GM19468 (cell line): ENCODE data around the gene CNTN1.
"Not testable (repeated sequence)": the region's sequence is repeated elsewhere in the genome, so short reads cannot be mapped to it uniquely, and the experiment has no call there.

ENCODE experiments used
- ATAC-seq: cut with Tn5 transposase; IDR thresholded peaks from one replicate; pipeline ENCODE4 v1.9.1; 2021; ENCODE audit warnings: mild to moderate bottlenecking, moderate library complexity, moderate number of reproducible peaks; ENCODE audit not compliant: unreplicated experiment; ENCODE audit errors: extremely low read depth

CNTN1 gene

DNA sequence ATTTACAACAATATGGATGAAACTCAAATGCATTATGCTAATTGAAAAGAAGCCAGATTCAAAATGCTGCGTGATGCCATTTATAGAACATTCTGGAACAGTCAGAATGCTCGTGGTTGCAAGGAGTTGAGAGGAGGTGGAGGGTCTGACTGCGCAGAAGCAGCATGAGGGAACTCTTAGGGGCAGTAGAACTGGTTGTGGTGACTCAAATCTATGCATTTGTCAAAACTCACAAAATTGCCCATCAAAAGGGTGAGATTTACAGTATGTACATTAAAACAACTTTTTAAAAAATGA lies 382.2 kb downstream of the CNTN1 start:
- ATAC-seq: no peak

DNA sequence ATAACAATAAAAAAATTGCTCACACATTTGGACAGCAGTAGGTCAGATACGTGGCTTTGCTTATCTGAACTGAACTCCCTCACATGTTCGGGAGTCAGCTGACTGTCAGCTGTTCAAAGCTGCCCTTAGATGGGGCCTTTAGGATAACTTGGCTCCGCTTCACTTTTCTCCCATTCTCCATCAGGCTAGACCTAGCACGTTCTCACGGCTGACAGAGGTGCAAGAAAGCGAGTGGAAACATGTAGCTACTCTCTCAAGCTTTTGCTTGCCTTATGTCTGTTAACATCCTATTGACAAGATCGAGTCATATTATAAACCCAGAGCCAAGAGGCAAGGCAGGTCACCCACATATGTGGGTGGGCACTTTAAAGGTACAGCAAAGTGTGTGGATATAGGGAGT lies 383.9 kb downstream of the CNTN1 start:
- no peak for ATAC-seq

DNA sequence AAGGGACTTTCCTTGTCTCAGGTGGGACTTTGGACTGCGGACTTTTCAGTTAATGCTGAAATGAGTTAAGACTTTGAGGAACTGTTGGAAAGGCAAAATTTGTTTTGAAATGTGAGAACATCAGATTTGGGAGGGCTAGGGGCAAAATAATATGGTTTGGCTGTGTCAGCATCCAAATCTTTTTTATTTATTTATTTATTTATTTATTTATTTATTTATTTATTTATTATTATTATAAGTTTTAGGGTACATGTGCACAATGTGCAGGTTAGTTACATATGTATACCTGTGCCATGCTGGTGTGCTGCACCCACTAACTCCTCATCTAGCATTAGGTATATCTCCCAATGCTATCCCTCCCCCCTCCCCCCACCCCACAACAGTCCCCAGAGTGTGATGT lies 389.0 kb downstream of the CNTN1 start:
- not testable (repeated sequence) for ATAC-seq

DNA sequence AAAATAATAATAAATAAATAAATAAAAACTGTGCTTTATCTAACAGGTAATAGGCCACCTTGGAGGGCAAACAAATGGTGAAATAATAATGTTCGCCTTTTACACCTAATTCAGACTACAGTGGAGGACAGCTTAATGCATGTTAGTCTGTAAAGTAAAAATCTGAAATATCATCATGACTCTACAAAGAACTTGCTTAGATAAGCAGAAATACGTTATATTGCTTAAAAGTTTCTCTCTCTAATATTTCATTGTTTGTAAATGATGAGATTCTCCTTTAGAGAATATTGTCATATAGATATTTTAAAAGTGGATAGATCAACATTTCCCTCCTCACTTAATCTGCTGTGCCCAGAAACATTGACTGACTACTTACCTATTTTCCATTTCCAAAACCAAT lies 397.2 kb downstream of the CNTN1 start:
- no peak for ATAC-seq

DNA sequence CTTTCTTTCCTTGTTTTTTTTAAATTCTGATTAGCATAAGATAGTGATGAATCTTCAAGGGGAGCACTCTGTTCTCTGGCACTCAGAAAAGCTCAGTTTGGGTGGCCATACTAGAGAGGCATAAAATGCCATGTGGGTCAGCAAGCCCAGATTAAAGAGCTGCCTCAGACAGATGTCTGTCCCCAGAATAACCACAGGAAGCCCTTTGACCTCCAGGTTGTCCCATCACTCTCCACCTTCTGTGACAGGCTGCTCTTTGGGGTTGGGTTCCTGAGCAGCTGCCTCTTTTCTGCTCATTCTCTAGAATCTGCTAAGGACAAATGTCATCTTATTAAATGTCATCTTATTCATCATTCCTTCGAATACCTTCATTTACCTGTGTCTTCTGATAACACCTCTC lies 399.9 kb downstream of the CNTN1 start:
- ATAC-seq: no peak

DNA sequence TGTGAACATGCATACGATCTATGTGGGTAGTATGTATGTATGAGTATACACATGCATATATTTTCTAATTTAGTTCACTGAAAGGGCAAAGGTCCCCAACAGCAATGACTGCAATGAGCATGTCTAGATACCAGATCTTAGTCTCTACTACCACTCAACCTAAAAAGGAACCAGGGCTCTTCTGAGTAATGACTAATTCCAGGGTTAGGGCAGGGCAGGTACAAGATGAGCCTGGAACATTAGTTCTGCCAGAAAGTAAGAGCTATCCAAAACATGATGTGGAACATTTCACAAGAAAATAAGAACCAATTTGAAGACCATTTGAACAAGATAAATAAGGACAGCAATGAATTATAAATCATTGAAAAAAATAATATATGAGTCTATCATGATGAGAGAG lies 404.6 kb downstream of the CNTN1 start:
- ATAC-seq: no peak

DNA sequence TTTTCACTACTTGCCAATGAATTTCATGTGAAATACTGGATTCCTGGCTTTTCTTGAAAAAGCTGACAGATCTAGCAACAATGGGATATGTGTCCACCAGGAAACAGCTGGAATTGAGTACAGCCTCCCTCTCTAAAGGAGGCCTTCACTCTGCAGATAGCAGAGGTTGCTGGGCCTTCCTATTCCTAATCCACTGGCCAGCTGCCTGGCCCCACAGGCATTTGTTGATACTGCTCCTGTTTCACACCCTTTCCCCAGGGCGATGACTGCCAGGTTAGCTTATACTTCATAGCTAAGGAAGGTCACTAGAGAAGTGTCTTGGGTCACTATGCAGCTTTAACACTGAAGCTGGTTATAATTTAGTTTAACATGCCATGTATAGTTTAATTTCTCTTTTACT lies 408.3 kb downstream of the CNTN1 start:
- ATAC-seq: no peak

DNA sequence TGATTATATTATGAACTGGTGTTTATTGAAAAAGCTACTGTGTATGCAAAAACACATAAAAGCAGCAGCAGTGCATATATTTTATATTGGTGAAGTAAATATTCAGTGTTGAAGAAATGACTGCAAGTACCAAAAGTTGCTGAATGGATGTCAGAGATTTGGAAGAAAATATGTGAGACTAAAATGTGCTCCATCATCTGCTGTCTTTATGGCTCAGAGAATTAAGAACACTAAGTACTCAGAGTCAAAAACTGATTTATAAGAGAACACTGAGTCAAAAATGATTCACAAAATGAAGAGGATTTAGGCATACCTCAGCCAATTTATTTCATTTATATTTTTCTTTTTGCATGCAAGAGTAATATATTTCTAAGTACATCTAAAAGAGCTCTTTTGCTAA lies 409.6 kb downstream of the CNTN1 start:
- no peak for ATAC-seq

DNA sequence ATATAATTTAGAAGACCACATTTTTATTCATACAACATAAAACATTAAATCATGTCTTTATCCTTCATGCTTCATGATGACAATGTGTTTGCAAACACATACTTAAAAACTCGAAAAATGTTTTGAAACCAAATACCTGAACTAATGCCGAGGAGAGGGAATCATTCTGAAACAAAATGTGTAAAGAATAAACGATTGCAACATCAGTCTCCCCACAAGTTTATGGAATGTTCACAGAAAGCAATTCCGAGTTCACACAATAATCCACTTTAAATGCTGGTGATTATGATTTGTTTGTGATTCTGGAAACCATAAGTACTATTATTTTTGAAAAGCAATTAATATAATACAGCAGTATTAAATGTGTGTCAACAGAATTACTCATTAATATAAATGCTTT lies 411.4 kb downstream of the CNTN1 start:
- ATAC-seq: no peak

DNA sequence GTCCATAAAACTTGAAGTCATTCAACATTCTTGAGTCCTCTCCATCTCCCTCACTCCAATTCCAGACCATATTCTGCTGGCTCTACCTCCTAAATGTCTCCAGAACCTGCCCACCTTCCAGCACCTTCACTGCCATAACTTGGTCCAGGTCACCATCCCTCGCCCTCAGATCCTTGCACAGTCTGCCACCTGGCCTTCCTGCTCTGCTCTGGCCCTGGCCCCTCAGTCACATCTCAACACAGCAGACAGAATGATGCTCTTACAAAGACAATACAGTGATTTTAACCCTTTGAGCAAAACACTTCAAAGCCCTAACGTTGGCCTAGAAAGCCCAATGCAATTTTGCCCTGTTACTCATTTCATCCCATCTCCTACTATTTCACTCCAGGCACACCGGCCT lies 414.1 kb downstream of the CNTN1 start:
- no peak for ATAC-seq

DNA sequence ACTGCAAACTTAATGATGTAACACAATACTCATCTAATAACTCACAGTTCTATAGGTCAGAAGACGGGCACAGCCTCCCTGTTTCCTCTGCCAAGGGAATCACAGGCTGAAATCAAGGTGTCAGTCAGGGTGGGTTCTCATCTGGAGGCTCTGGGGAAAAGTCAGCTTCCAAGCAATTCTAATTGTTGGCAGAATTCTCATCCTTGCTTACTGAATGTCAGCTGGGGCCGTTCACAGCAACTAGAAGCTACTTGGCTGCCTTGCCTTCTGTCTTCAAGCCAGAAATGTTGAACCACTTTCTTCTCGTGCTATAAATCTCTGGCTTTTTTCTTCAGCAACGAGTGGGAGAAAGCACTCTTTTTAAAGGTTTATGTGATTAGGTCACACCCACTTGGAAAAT lies 415.8 kb downstream of the CNTN1 start:
- no peak for ATAC-seq

DNA sequence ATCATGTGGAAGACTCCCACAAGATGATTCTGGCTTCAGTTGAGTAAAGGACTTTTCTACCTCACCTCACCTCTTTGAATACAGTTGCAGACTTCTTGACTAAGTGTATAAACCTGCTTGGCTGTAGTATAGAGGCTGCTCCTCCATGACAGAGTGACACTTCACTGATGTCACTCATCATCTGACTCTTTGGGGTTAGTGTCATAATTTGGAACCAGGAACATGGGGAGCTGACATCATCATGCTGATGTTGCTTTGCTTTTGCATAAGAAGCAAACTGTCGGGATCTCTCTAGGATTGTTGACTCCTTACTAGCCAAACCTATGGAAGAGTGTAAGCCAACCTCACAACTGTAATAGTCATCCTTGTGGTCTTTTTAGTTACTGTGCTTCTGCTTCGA lies 420.7 kb downstream of the CNTN1 start:
- no peak for ATAC-seq

DNA sequence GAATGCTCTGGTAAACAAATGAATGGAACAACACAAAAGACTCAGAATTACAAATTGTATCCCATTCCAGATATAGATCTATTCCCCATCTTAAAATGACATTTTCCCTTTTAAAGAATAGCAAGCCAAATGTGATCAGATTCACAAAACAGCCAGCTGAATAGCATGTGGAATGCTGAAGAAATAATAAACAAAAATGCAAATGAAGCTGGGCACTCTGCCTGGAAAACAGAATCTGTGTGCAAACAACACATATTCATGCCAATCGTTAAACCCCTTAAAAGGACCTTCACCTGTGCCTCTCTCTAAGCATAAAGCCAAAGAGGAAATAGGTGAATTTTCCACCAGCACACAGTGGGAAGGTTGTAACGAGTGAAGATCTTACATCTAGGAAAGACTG lies 428.0 kb downstream of the CNTN1 start:
- ATAC-seq: no peak

DNA sequence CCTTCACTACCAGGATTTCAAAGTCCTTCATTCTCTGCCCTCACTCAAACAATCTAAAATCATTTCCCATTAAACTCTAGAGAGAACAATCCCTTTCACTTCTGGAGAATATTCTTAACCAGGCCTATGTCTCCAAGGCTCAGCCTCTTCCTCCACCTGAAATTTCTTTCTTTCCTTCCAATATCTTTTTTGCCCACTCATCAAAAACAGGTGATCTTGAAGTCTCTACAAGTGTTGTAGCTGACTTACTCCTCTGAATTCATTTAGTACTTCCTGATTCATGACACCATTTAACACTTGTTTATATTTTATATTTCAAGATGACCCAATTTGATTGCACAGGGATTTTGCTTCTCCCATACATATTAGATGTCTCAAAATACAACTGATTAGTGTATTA lies 429.1 kb downstream of the CNTN1 start:
- ATAC-seq: no peak
